H1 (cell line): ENCODE data around the gene ORC6. TPM values are rescaled to one million over a fixed set of nuclear protein-coding genes. Genes with fewer than 3 reads are reported as not detected.

ENCODE experiments used
- CTCF ChIA-PET: fragments of 300-600 bp; sonication (Branson Sonifier 250); formaldehyde crosslinking; loops from one replicate; lab custom pipeline; 2021; ENCODE audit not compliant: partially characterized antibody; lab: Charles Lee
- POLR2A ChIA-PET: fragments of 300-600 bp; sonication (Branson Sonifier 250); formaldehyde crosslinking; loops from one replicate; lab custom pipeline; 2021; ENCODE audit warnings: inconsistent platforms; ENCODE audit not compliant: partially characterized antibody; lab: Charles Lee
- DNase-seq, 2 experiments: peaks; one replicate each; pipeline versions ENCODE4 v3.0.0 to v3.0.0-alpha.2; 2010 to 2022; ENCODE audit warnings: low spot score in 2 of 2, low read depth in 1 of 2, mixed read lengths in 1 of 2
- FAIRE-seq: peaks from 2 replicates; lab custom pipeline; 2011; peaks lifted over from hg19 to GRCh38; lab: Jason Lieb, UNC
- H2AFZ ChIP-seq: 2 replicates; pipeline ENCODE4 v1.8.1; 2012; ENCODE audit warnings: low read length, inconsistent platforms
- H2AK5ac ChIP-seq: 2 replicates; pipeline ENCODE4 v1.6.1; 2013; ENCODE audit warnings: low read depth, low read length
- H2BK120ac ChIP-seq: replicated peaks from 2 replicates; pipeline ENCODE3; 2013; ENCODE audit warnings: low read depth, low read length, inconsistent platforms
- H2BK12ac ChIP-seq: 2 replicates; pipeline ENCODE4 v1.6.1; 2013; ENCODE audit warnings: low read depth, low read length
- H2BK15ac ChIP-seq: 2 replicates; pipeline ENCODE4 v1.6.1; 2013; ENCODE audit warnings: low read length
- H2BK20ac ChIP-seq: 2 replicates; pipeline ENCODE4 v1.6.1; 2013; ENCODE audit warnings: low read length
- H2BK5ac ChIP-seq: 2 replicates; pipeline ENCODE4 v1.6.1; 2013; ENCODE audit warnings: low read depth, low read length
- H3K14ac ChIP-seq: 2 replicates; pipeline ENCODE4 v1.6.1; 2013; ENCODE audit warnings: inconsistent platforms; ENCODE audit not compliant: insufficient read length
- H3K18ac ChIP-seq: 2 replicates; pipeline ENCODE4 v1.6.1; 2013; ENCODE audit warnings: low read length; ENCODE audit errors: extremely low read depth
- H3K23ac ChIP-seq: 2 replicates; pipeline ENCODE4 v1.6.1; 2013; ENCODE audit warnings: inconsistent platforms; ENCODE audit not compliant: insufficient read length
- H3K23me2 ChIP-seq: 2 replicates; pipeline ENCODE4 v1.6.1; 2013; ENCODE audit warnings: low read depth, low read length
- H3K27ac ChIP-seq: 2 replicates; pipeline ENCODE4 v1.6.1; 2011; ENCODE audit warnings: low read depth, low read length, inconsistent platforms
- H3K27me3 ChIP-seq, 4 experiments: replicated peaks in 1 of 4; 1 replicate in 1 of 4; 2 replicates in 3 of 4; pipeline versions ENCODE4 v1.6.1 to v1.8.1; 2011 to 2013; ENCODE audit warnings: low read length in 3 of 4, mild to moderate bottlenecking in 3 of 4, inconsistent platforms in 2 of 4, mixed read lengths in 2 of 4, moderate library complexity in 1 of 4; ENCODE audit not compliant: control insufficient read depth in 3 of 4, insufficient read depth in 3 of 4; ENCODE audit errors: extremely low read depth in 1 of 4
- H3K36me3 ChIP-seq, 4 experiments: 2 replicates each; pipeline versions ENCODE4 v1.6.1 to v1.8.1; 2011 to 2013; ENCODE audit warnings: mild to moderate bottlenecking in 4 of 4, low read length in 3 of 4, moderate library complexity in 2 of 4, control low read depth in 1 of 4, inconsistent platforms in 1 of 4; ENCODE audit not compliant: insufficient read depth in 4 of 4, control insufficient read depth in 2 of 4
- H3K4ac ChIP-seq: replicated peaks from 2 replicates; pipeline ENCODE3; 2013; ENCODE audit warnings: low read length, low read depth, mixed read lengths, inconsistent platforms; ENCODE audit not compliant: insufficient read length
- H3K4me1 ChIP-seq, 4 experiments: replicated peaks in 1 of 4; 1 replicate in 1 of 4; 2 replicates in 3 of 4; pipeline versions ENCODE4 v1.6.1 to v1.8.1; 2011 to 2013; ENCODE audit warnings: low read length in 3 of 4, inconsistent platforms in 2 of 4, mixed read lengths in 1 of 4; ENCODE audit not compliant: insufficient read depth in 4 of 4, control insufficient read depth in 3 of 4
- H3K4me2 ChIP-seq, 2 experiments: 2 replicates each; pipeline versions ENCODE4 v1.6.1 to v1.8.1; 2011 to 2013; ENCODE audit warnings: low read depth in 2 of 2, low read length in 2 of 2, control low read depth in 1 of 2, inconsistent platforms in 1 of 2, mild to moderate bottlenecking in 1 of 2; ENCODE audit not compliant: insufficient read depth in 1 of 2
- H3K4me3 ChIP-seq, 4 experiments: fragments of 200-600, 300-600 bp in 1 of 4; sonication (generic), shearing (Covaris generic), sonication (Bioruptor Twin) in 1 of 4; 2 replicates each; pipeline versions ENCODE4 v1.5.1 to v1.8.1; 2011 to 2016; ENCODE audit warnings: low read length in 4 of 4, low read depth in 3 of 4, control low read depth in 2 of 4, inconsistent platforms in 2 of 4, mild to moderate bottlenecking in 2 of 4, mixed read lengths in 1 of 4, moderate library complexity in 1 of 4; ENCODE audit not compliant: insufficient read depth in 2 of 4; ENCODE audit errors: extremely low read depth in 1 of 4
- H3K56ac ChIP-seq: replicated peaks from 2 replicates; pipeline ENCODE3; 2013; ENCODE audit warnings: low read depth, mild to moderate bottlenecking, mixed read lengths, low read length, inconsistent platforms; ENCODE audit not compliant: insufficient read length
- H3K79me1 ChIP-seq: 2 replicates; pipeline ENCODE4 v1.6.1; 2013; ENCODE audit warnings: low read depth, low read length, control low read depth
- H3K79me2 ChIP-seq, 2 experiments: 2 replicates each; pipeline versions ENCODE4 v1.6.1 to v1.8.1; 2012 to 2013; ENCODE audit warnings: low read length in 2 of 2, mild to moderate bottlenecking in 2 of 2, inconsistent platforms in 1 of 2; ENCODE audit not compliant: insufficient read depth in 2 of 2, control insufficient read depth in 1 of 2
- H3K9ac ChIP-seq, 4 experiments: replicated peaks in 1 of 4; 1 replicate in 1 of 4; 2 replicates in 3 of 4; pipeline versions ENCODE4 v1.6.1 to v1.8.1; 2011 to 2013; ENCODE audit warnings: low read depth in 3 of 4, low read length in 3 of 4, control low read depth in 2 of 4, mild to moderate bottlenecking in 2 of 4, moderate library complexity in 2 of 4, inconsistent platforms in 1 of 4; ENCODE audit errors: extremely low read depth in 1 of 4
- H3K9me3 ChIP-seq, 2 experiments: 2 replicates each; pipeline versions ENCODE4 v1.6.1 to v1.8.1; 2012 to 2013; ENCODE audit warnings: mild to moderate bottlenecking in 2 of 2, moderate library complexity in 2 of 2, control low read depth in 1 of 2, inconsistent platforms in 1 of 2, low read depth in 1 of 2, low read length in 1 of 2, mixed read lengths in 1 of 2; ENCODE audit not compliant: insufficient read depth in 2 of 2
- H4K20me1 ChIP-seq, 2 experiments: replicated peaks in 1 of 2; 2 replicates each; pipeline versions ENCODE3 to v1.8.1; 2011 to 2013; ENCODE audit warnings: inconsistent platforms in 2 of 2, low read length in 2 of 2, mild to moderate bottlenecking in 1 of 2; ENCODE audit not compliant: insufficient read depth in 2 of 2, control insufficient read depth in 1 of 2
- H4K5ac ChIP-seq: 2 replicates; pipeline ENCODE4 v1.6.1; 2013; ENCODE audit warnings: low read length, low read depth, mixed read lengths, inconsistent platforms; ENCODE audit not compliant: insufficient read length
- H4K8ac ChIP-seq: 2 replicates; pipeline ENCODE4 v1.8.0; 2013; ENCODE audit warnings: mild to moderate bottlenecking, moderate library complexity, low read length, inconsistent platforms; ENCODE audit not compliant: insufficient read depth; ENCODE audit errors: extremely low read depth
- H4K91ac ChIP-seq: replicated peaks from 2 replicates; pipeline ENCODE3; 2013; ENCODE audit warnings: low read length, mixed read lengths, inconsistent platforms; ENCODE audit not compliant: insufficient read length
- CTBP2 ChIP-seq: IDR thresholded peaks from 2 replicates; pipeline ENCODE4 v1.7.0; 2011; ENCODE audit warnings: borderline replicate concordance, mild to moderate bottlenecking, moderate library complexity, mixed read lengths, low read length; ENCODE audit not compliant: insufficient read depth, insufficient read length
- EGR1 ChIP-seq: IDR thresholded peaks from 2 replicates; pipeline ENCODE4 v1.6.1; 2011; ENCODE audit warnings: low read depth, low read length, borderline replicate concordance
- EP300 ChIP-seq, 2 experiments: IDR thresholded peaks; 1 replicate in 1 of 2; 2 replicates in 1 of 2; pipeline ENCODE4 v1.6.1; 2011 to 2012; ENCODE audit warnings: low read depth in 2 of 2, low read length in 2 of 2, mild to moderate bottlenecking in 2 of 2, borderline replicate concordance in 1 of 2, inconsistent platforms in 1 of 2, moderate library complexity in 1 of 2
- GABPA ChIP-seq: IDR thresholded peaks from 2 replicates; pipeline ENCODE4 v1.6.1; 2011; ENCODE audit warnings: mild to moderate bottlenecking, low read length, moderate library complexity, borderline replicate concordance; ENCODE audit not compliant: insufficient read depth
- HDAC2 ChIP-seq, 2 experiments: fragments of 300-600 bp in 1 of 2; sonication (generic) in 1 of 2; IDR thresholded peaks; 2 replicates each; pipeline ENCODE4 v1.6.1; 2011 to 2012; ENCODE audit warnings: low read depth in 2 of 2, low read length in 2 of 2, mild to moderate bottlenecking in 2 of 2, moderate library complexity in 2 of 2, borderline replicate concordance in 1 of 2, inconsistent platforms in 1 of 2
- KDM1A ChIP-seq: fragments of 200-600, 300-600 bp; sonication (generic); IDR thresholded peaks from 2 replicates; pipeline ENCODE4 v1.7.1; 2016; ENCODE audit warnings: mild to moderate bottlenecking, low read length, borderline replicate concordance
- KDM5A ChIP-seq: fragments of 200-600 bp; IDR thresholded peaks from 2 replicates; pipeline ENCODE4 v1.7.1; 2012; ENCODE audit warnings: mild to moderate bottlenecking, low read length, inconsistent platforms, mixed read lengths
- RAD21 ChIP-seq, 2 experiments: IDR thresholded peaks in 1 of 2; conservative IDR thresholded peaks in 1 of 2; 2 replicates each; pipeline ENCODE4 v1.6.1; 2011; ENCODE audit warnings: low read depth in 2 of 2, low read length in 2 of 2, improper control_type of control experiment in 1 of 2, inconsistent platforms in 1 of 2, mild to moderate bottlenecking in 1 of 2, moderate library complexity in 1 of 2
- SIX5 ChIP-seq: IDR thresholded peaks from 2 replicates; pipeline ENCODE4 v1.6.1; 2011; ENCODE audit warnings: mild to moderate bottlenecking, low read depth, low read length
- SP2 ChIP-seq: IDR thresholded peaks from 2 replicates; pipeline ENCODE4 v1.6.1; 2012; ENCODE audit warnings: mild to moderate bottlenecking, low read length, inconsistent platforms
- ZNF274 ChIP-seq: IDR thresholded peaks from 2 replicates; pipeline ENCODE4 v1.7.0; 2012; ENCODE audit warnings: low read length, borderline replicate concordance; ENCODE audit errors: extremely low read depth
- WGBS, 2 experiments: shearing (Covaris generic) in 1 of 2; methylation state at CpG; one replicate each; pipeline versions ENCODE4 v1.1.6 to v1.1.7; 2013 to 2015; ENCODE audit warnings: low lambda C conversion rate in 2 of 2, mixed read lengths in 2 of 2, inconsistent platforms in 1 of 2, low coverage in 1 of 2, missing lambda C conversion rate in 1 of 2; ENCODE audit not compliant: insufficient replicate concordance in 2 of 2, insufficient coverage in 1 of 2, insufficient read length in 1 of 2; ENCODE audit errors: extremely low coverage in 1 of 2, missing lambda C conversion rate in 1 of 2; 5-methylcytosine and 5-hydroxymethylcytosine counted together
- polyA plus RNA-seq, 7 experiments: library from polyadenylated mRNA; depleted of rRNA in 3 of 7; stranded (reverse) in 5 of 7; unstranded in 2 of 7; fragments of >200 nt in 5 of 7; fragments of 200-250 nt in 2 of 7; gene quantifications; 1 replicate in 5 of 7; 2 replicates in 1 of 7; 4 replicates in 1 of 7; pipeline versions ENCODE4 v1.2.1 to v1.2.3, GENCODE V29; 2011 to 2013; ENCODE audit warnings: missing spikeins in 2 of 7, mixed read lengths in 2 of 7
- total RNA-seq: library from RNA; stranded (reverse); fragmentation: NEBNext Ultra II Directional; extraction: Animal tissue kit (Norgen Biotek cat#: 25700); gene quantifications from 2 replicates; pipeline ENCODE4 v1.2.1, GENCODE V29; 2021
- TF ChIP-seq, protein P1 (sequence below): IDR thresholded peaks from 2 replicates; pipeline ENCODE4 v1.6.1; 2011; ENCODE audit warnings: low read length, improper control_type of control experiment

Gene ORC6
- total and polyA plus RNA-seq, 2 of the 8 experiments (the other 6 are each of a cell fraction or from before 2014, with no cell fraction given): 41.8 to 67.4 TPM

DNA sequence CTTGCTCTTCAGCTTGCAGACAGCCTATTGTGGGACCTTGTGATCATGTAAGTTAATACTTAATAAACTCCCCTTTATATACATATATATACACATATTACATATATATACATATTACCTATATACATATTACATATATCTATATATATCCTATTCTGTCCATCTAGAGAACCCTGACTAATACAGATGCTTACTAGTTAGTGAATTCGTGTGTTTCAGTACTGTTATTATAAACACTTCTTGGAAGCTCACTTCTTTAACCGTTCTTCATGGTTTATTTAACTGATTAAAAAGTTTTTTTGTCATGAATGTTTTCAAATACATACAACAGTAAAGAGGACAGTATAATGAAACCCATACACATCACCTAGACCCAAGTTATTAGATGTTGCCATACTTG is 12.6 kb downstream of the ORC6 start:
- Histone ChIP-seq H2BK20ac (no peak overlapping the region), H3K36me3 (peaks cover 0 to 27% (median 15%) of the 10 kb centered on the region in 4 experiments; a peak in 7 of 8 replicates), H3K79me2 (no peaks in the 10 kb centered on the region), H2BK120ac (no peak overlapping the region), H3K9ac (no peak overlapping the region), H3K18ac (no peak overlapping the region), H2AK5ac (no peak overlapping the region), H4K5ac (no peak overlapping the region), H4K91ac (no peak overlapping the region), H3K27ac (no peak overlapping the region), H2BK12ac (no peak overlapping the region), H3K9me3 (no peaks in the 10 kb centered on the region), H2BK5ac (no peak overlapping the region), H2AFZ (no peak overlapping the region), H3K79me1 (no peaks in the 10 kb centered on the region), H3K14ac (no peak overlapping the region), H3K56ac (no peak overlapping the region), H4K20me1 (peaks cover 0 to 1% of the 10 kb centered on the region in 2 experiments), H3K23me2 (no peaks in the 10 kb centered on the region), H2BK15ac (no peak overlapping the region), H3K4ac (no peak overlapping the region), H4K8ac (no peak overlapping the region), H3K23ac (no peak overlapping the region), H3K4me1 (no peaks in the 10 kb centered on the region), H3K4me2 (no peak overlapping the region), H3K4me3 (no peak overlapping the region), H3K27me3 (no peaks in the 10 kb centered on the region)
- WGBS, 2 experiments: 93% methylated on average over 2 of the region's 2 CpGs; no CpG with 5 or more reads in 1 of the 2 experiments
- no peak for FAIRE-seq
- no peak for DNase-seq
- POLR2A ChIA-PET: interaction anchor here (0.7 kb wide), 1 partner anchor 70 kb away, joined by 3 read pairs; no protein-coding TSS in a partner anchor
- CTCF ChIA-PET: no interaction called here
- TF ChIP-seq EP300 (IDR thresholded peaks at IDR 0.05; ENCODE audit: borderline replicate concordance in 1 of 2, low read depth in 2 of 2, low read length in 2 of 2) (no peak), SP2 (no peak), SIX5 (no peak), GABPA (no peak), KDM1A (no peak), ZNF274 (no peak), RAD21 (IDR thresholded peaks at IDR 0.05 in 1 of 2, conservative IDR thresholded peaks at IDR 0.05 in 1 of 2; ENCODE audit: low read depth in 2 of 2, low read length in 2 of 2) (no peak), EGR1 (no peak), HDAC2 (IDR thresholded peaks at IDR 0.05; ENCODE audit: borderline replicate concordance in 1 of 2, low read depth in 2 of 2, low read length in 2 of 2) (no peak), KDM5A (no peak), CTBP2 (no peak)
- TF ChIP-seq, protein P1, sequence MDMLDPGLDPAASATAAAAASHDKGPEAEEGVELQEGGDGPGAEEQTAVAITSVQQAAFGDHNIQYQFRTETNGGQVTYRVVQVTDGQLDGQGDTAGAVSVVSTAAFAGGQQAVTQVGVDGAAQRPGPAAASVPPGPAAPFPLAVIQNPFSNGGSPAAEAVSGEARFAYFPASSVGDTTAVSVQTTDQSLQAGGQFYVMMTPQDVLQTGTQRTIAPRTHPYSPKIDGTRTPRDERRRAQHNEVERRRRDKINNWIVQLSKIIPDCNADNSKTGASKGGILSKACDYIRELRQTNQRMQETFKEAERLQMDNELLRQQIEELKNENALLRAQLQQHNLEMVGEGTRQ: no peak
